AG04449 (cell line): ENCODE data around the gene CALN1.

Experiments used
- CTCF ChIA-PET: fragments of 350-600 bp; formaldehyde crosslinking; extraction: SDS; loops from one replicate; lab custom pipeline; 2021; ENCODE audit warnings: antibody characterized with exemption; lab: Yijun Ruan, JAX
- POLR2A ChIA-PET: fragments of 400-600, 350-600 bp; formaldehyde crosslinking; extraction: SDS; loops from one replicate; lab custom pipeline; 2020; ENCODE audit warnings: antibody characterized with exemption, inconsistent platforms; lab: Yijun Ruan, JAX
- DNase-seq: peaks from one replicate; pipeline ENCODE4 v3.0.0-alpha.2; 2010; ENCODE audit warnings: low read depth, low spot score
- H3K4me3 ChIP-seq: 2 replicates; pipeline ENCODE4 v1.5.1; 2011; ENCODE audit warnings: low read depth, mild to moderate bottlenecking, control low read depth, low read length
- TF ChIP-seq, protein P1 (sequence below): IDR thresholded peaks from one replicate; pipeline ENCODE4 v1.5.1; 2011; ENCODE audit warnings: mild to moderate bottlenecking, moderate library complexity, low read length, control low read depth, inconsistent platforms; ENCODE audit not compliant: insufficient read depth; ENCODE audit errors: missing control alignments

CALN1 gene

GRCh38 chr7:72254455-72254854 lies 157.7 kb downstream of the CALN1 start:
- ChIA-PET POLR2A (no interaction called here), CTCF (no interaction called here)
- H3K4me3 ChIP-seq = no peak overlapping the region
- no peak for DNase-seq
- TF ChIP-seq, protein P1, sequence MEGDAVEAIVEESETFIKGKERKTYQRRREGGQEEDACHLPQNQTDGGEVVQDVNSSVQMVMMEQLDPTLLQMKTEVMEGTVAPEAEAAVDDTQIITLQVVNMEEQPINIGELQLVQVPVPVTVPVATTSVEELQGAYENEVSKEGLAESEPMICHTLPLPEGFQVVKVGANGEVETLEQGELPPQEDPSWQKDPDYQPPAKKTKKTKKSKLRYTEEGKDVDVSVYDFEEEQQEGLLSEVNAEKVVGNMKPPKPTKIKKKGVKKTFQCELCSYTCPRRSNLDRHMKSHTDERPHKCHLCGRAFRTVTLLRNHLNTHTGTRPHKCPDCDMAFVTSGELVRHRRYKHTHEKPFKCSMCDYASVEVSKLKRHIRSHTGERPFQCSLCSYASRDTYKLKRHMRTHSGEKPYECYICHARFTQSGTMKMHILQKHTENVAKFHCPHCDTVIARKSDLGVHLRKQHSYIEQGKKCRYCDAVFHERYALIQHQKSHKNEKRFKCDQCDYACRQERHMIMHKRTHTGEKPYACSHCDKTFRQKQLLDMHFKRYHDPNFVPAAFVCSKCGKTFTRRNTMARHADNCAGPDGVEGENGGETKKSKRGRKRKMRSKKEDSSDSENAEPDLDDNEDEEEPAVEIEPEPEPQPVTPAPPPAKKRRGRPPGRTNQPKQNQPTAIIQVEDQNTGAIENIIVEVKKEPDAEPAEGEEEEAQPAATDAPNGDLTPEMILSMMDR = no peak

DNA sequence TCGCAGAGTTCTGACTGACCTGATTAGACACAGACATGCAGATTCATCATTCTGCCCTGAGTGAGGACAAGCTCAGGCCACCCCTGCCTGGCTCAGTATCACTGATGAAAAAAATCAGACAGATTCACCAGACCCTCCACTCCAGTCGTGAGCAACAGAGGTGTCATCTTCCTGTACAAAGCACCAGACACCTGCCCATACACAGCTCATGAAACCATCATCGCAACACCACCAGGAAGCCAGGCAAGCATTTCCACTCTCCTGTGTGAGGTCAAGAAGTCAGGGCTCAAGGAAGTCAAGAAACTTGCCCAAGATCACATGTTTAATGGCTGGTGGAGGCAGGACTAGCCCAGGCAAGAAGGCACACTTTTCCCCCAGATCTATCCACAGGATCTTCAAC lies 163.0 kb downstream of the CALN1 start:
- POLR2A ChIA-PET = no interaction called here
- CTCF ChIA-PET = no interaction called here
- no peak for DNase-seq
- TF ChIP-seq, protein P1 = no peak
- H3K4me3 ChIP-seq = no peak overlapping the region

DNA sequence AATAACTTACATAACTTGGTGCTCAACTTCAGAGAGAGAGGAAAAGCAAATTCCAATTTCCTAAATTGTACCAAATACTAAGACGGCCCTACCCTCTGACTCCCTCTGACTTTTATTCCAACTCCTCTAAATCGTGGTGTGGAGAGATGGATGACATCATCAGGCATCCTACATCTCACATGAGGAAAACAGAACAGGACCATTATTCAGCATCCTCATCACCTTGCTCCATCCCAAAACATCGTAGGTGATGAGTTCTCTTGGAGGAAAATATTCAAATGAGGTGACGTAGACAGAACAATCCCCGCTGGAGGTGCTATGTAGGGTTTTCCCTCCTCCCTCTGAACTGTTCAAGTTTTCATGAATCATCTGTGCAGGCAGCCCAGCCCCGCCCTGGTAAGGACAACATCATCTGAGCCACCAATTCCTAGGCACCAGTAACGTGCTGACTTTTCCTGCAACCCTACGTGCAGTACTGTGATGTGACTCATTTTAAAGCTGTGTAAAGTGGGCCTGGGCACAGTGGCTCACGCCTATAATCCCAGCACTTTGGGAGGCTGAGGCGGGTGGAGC lies 167.2 kb downstream of the CALN1 start:
- POLR2A ChIA-PET = no interaction called here
- CTCF ChIA-PET = no interaction called here
- DNase-seq = no peak
- H3K4me3 ChIP-seq = no peak overlapping the region
- TF ChIP-seq, protein P1 = no peak

DNA sequence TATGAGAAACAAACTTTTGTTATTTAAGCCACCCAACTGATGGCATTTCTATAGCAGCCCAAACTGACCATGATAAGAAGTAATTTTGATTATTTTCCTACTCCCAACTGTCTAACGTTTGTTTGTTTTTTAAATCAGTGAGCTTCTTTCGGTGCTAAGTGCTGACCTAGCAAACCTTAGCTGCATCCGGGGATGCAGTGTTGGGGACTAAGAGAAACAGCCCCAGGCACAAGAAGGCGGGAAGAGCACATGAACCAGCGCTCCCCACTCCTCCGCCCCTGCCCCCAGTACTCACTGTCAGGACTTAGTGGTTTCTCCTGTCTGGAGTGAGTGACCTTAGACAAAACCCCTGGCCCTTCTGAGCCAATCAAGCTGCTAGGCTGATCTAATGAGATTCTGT lies 168.8 kb downstream of the CALN1 start:
- no peak for DNase-seq
- ChIA-PET CTCF (no interaction called here), POLR2A (no interaction called here)
- H3K4me3 ChIP-seq = no peak overlapping the region
- TF ChIP-seq, protein P1 = no peak

DNA sequence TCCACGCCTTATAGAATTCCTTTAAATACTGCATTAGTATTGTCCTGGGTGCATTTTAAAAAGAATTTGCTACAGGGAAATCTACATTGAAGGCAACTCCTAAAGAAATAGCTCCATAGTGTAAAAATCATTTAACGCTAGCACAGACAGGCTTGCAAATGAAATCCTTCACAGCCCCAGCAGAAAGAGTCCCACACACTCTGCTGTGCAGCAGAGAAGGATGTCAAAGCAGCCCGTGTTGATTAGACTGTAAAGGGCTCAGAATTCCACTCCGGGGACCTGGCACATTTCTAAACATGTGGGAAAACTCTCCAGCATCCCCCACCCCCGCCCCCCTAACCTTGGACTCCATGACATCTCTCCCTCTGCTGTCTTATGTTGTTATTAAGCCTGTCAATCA lies 176.8 kb downstream of the CALN1 start:
- no peak for DNase-seq
- ChIA-PET POLR2A (no interaction called here), CTCF (no interaction called here)
- no peak overlapping the region for H3K4me3 ChIP-seq
- TF ChIP-seq, protein P1 = no peak

GRCh38 chr7:72234086-72234485 lies 178.1 kb downstream of the CALN1 start:
- no peak overlapping the region for H3K4me3 ChIP-seq
- no peak for DNase-seq
- CTCF ChIA-PET = no interaction called here
- POLR2A ChIA-PET = no interaction called here
- TF ChIP-seq, protein P1 = no peak
